ENCODE results near the gene ZNF784. TPM values are rescaled to one million over a fixed set of nuclear protein-coding genes. Genes with fewer than 3 reads are reported as not detected.

ZNF784 gene
- total and polyA plus RNA-seq, 9 of the 15 experiments (the other 6 are each of a cell fraction or from before 2014, with no cell fraction given) = 0.14 to 6.1 (median 2.1) TPM

GRCh38 chr19:55635334-55635717 lies 11.0 kb upstream of the ZNF784 start (continued):
- TF ChIP-seq UBTF (IDR thresholded peaks at IDR 0.05; ENCODE audit: borderline replicate concordance in 1 of 2, low read depth in 2 of 2, low read length in 2 of 2) (no peak), ATF6 (CRISPR knock-in tag; IDR thresholded peaks at IDR 0.05) (no peak), AFF4 (CRISPR knock-in tag; IDR thresholded peaks at IDR 0.05) (no peak), POU5F1 (IDR thresholded peaks at IDR 0.05; ENCODE audit: borderline replicate concordance, low read depth, low read length, partially characterized antibody) (no peak), KLF1 (tag; IDR thresholded peaks at IDR 0.05) (no peak)

Measured in K562 (cell line).